ENCODE results near the gene ADARB1.

DNA sequence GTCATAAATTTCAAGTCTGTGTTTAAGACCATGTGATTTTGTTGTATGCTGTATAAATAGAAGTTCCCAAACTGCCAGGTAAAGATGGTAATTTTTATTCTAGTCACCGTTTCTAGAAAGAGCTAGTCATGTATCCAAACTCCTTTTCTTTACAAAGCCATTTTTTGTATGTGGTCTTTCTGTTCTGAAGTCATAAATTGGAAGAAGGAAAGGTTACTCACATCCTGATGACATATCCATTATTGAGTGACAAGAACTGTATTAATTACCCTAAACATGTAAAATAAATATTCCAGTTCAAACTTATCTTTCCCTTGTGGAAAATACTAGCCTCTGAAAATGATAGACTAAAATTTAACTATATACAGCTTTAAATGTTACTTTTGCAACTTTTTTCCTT lies 108.6 kb downstream of the ADARB1 start:
- TF ChIP-seq EGR1 (IDR thresholded peaks at IDR 0.05; ENCODE audit: borderline replicate concordance, low read depth, low read length) (no peak), POLR2A (IDR thresholded peaks at IDR 0.05; ENCODE audit: control extremely low read depth in 1 of 2, low read depth in 2 of 2, low read length in 2 of 2) (no peak), GABPA (IDR thresholded peaks at IDR 0.05; ENCODE audit: borderline replicate concordance, insufficient read depth, low read length) (no peak), RAD21 (IDR thresholded peaks at IDR 0.05 in 1 of 2, conservative IDR thresholded peaks at IDR 0.05 in 1 of 2; ENCODE audit: low read depth in 2 of 2, low read length in 2 of 2) (no peak), SUZ12 (IDR thresholded peaks at IDR 0.05; ENCODE audit: low read length) (no peak)
- TF ChIP-seq, protein P1, sequence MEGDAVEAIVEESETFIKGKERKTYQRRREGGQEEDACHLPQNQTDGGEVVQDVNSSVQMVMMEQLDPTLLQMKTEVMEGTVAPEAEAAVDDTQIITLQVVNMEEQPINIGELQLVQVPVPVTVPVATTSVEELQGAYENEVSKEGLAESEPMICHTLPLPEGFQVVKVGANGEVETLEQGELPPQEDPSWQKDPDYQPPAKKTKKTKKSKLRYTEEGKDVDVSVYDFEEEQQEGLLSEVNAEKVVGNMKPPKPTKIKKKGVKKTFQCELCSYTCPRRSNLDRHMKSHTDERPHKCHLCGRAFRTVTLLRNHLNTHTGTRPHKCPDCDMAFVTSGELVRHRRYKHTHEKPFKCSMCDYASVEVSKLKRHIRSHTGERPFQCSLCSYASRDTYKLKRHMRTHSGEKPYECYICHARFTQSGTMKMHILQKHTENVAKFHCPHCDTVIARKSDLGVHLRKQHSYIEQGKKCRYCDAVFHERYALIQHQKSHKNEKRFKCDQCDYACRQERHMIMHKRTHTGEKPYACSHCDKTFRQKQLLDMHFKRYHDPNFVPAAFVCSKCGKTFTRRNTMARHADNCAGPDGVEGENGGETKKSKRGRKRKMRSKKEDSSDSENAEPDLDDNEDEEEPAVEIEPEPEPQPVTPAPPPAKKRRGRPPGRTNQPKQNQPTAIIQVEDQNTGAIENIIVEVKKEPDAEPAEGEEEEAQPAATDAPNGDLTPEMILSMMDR (IDR thresholded peaks at IDR 0.05; ENCODE audit: control extremely low read depth in 1 of 3, insufficient read depth in 1 of 3, low read depth in 1 of 3, low read length in 3 of 3), result no peak

All from H1 (cell line).